Uterus (tissue), 4 donors: ENCODE measurements around the gene FBLIM1. TPM values are rescaled to one million over a fixed set of nuclear protein-coding genes. Genes with fewer than 3 reads are reported as not detected.

Source experiments
- DNase-seq, 2 donors: peaks; one replicate each; pipeline ENCODE4 v3.0.0-alpha.2; 2019 to 2020
- H3K27ac ChIP-seq, 2 donors: fragments of 200-600 bp; sonication (generic); 1 replicate in 1 of 2; 2 replicates in 1 of 2; pipeline ENCODE4 v1.5.1; 2016 to 2018
- H3K27me3 ChIP-seq, 2 donors: fragments of 200-600 bp; sonication (generic); one replicate each; pipeline ENCODE4 v1.5.1; 2018 to 2019; ENCODE audit warnings: control low read depth in 1 of 2
- H3K36me3 ChIP-seq, 2 donors: fragments of 200-600 bp; sonication (generic); one replicate each; pipeline ENCODE4 v1.5.1; 2019; ENCODE audit warnings: control low read depth in 1 of 2
- H3K4me1 ChIP-seq, 2 donors: fragments of 200-600 bp; sonication (generic); one replicate each; pipeline ENCODE4 v1.5.1; 2018 to 2019; ENCODE audit warnings: control low read depth in 1 of 2
- H3K4me3 ChIP-seq, 2 donors: fragments of 200-600 bp; sonication (generic); 1 replicate in 1 of 2; 2 replicates in 1 of 2; pipeline ENCODE4 v1.5.1; 2018 to 2019; ENCODE audit warnings: mild to moderate bottlenecking in 1 of 2
- H3K9me3 ChIP-seq, 2 donors: fragments of 200-600 bp; sonication (generic); one replicate each; pipeline ENCODE4 v1.5.1; 2019; ENCODE audit warnings: control low read depth in 1 of 2
- POLR2A ChIP-seq, 2 donors: fragments of 450-650 bp; IDR thresholded peaks; one replicate each; pipeline ENCODE4 v1.6.1; 2016; ENCODE audit warnings: antibody characterized with exemption in 2 of 2, mild to moderate bottlenecking in 1 of 2, moderate library complexity in 1 of 2
- intact Hi-C: fragments of 100-400 bp; cut with DNase I; formaldehyde crosslinking; loops from one replicate; pipeline ENCODE4 v1.15.1; 2023; ENCODE audit warnings: low total_unique reads
- total RNA-seq, 4 donors: library from RNA; depleted of rRNA in 3 of 4; stranded (reverse); fragments of >200 nt in 3 of 4; gene quantifications; one replicate each; pipeline versions ENCODE4 v1.1.0 to v1.2.4, GENCODE V29; 2014 to 2023
- TF ChIP-seq, protein P1 (sequence below), 4 experiments: fragments of 200-600 bp in 2 of 4; fragments of 450-650 bp in 2 of 4; sonication (generic) in 2 of 4; IDR thresholded peaks; one replicate each; pipeline ENCODE4 v1.5.1; 2016 to 2019; ENCODE audit warnings: antibody characterized with exemption in 4 of 4, mild to moderate bottlenecking in 2 of 4, moderate library complexity in 1 of 4
- donor health status: DM: yes; HTN: yes; CAD: no.

FBLIM1 gene
- total RNA-seq, 4 donors from 2014 or later, result 12.9 to 96.9 (median 74.3) TPM

DNA sequence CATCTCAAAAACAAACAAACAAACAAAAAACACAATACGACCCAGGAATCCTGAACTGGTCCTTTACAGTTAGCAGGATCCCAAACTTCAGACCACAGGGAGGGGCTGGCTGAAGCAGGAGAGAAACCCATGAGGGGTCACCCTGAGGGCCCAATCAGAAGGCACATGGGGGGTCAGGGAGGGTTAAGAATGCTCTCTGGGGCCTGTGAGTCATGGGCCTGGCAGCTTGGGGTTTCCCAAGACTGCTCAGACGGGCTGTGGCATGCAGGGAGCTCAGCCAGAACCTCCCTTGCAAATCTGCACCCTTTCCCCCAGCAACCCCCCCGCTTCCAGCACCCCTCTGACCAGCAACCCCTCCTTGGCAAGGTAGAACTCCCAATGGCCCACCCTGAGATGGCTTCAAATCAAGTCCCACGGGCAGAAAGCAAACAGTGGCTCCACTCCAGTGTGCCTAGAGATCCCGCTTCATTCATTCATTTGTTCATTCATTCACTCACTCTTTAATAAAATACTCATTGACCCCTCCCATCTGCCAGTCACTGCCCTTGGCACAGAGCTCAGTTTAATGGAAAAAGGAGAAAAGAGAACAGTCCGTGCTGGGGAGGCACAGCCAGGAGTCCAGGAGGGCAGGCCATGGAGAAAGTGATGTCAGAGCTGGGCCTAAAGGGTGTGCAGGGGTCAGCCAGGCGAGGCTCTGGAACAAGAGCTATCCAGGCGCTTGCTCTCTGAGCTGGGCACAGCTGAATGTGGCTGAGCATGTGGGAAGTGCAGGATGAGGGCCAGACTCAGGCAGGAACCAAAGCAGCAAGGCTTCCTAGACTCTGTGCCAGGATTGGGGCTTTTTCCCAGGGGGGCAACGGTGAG lies 40.6 kb downstream of the FBLIM1 start:
- Histone ChIP-seq H3K4me3 (no peak overlapping the region), H3K27ac (peak overlapping the region; percentile 36 to 71), H3K36me3 (no peaks in the 10 kb centered on the region), H3K27me3 (no peaks in the 10 kb centered on the region), H3K4me1 (peaks cover 3 to 20% of the 10 kb centered on the region in 2 donors), H3K9me3 (no peaks in the 10 kb centered on the region)
- TF ChIP-seq, protein P1, sequence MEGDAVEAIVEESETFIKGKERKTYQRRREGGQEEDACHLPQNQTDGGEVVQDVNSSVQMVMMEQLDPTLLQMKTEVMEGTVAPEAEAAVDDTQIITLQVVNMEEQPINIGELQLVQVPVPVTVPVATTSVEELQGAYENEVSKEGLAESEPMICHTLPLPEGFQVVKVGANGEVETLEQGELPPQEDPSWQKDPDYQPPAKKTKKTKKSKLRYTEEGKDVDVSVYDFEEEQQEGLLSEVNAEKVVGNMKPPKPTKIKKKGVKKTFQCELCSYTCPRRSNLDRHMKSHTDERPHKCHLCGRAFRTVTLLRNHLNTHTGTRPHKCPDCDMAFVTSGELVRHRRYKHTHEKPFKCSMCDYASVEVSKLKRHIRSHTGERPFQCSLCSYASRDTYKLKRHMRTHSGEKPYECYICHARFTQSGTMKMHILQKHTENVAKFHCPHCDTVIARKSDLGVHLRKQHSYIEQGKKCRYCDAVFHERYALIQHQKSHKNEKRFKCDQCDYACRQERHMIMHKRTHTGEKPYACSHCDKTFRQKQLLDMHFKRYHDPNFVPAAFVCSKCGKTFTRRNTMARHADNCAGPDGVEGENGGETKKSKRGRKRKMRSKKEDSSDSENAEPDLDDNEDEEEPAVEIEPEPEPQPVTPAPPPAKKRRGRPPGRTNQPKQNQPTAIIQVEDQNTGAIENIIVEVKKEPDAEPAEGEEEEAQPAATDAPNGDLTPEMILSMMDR (IDR thresholded peaks at IDR 0.05), result no peak
- no peak for TF ChIP-seq POLR2A (IDR thresholded peaks at IDR 0.05)
- intact Hi-C loops, result no loop called here
- DNase-seq, result peak; percentile 68 to 76

DNA sequence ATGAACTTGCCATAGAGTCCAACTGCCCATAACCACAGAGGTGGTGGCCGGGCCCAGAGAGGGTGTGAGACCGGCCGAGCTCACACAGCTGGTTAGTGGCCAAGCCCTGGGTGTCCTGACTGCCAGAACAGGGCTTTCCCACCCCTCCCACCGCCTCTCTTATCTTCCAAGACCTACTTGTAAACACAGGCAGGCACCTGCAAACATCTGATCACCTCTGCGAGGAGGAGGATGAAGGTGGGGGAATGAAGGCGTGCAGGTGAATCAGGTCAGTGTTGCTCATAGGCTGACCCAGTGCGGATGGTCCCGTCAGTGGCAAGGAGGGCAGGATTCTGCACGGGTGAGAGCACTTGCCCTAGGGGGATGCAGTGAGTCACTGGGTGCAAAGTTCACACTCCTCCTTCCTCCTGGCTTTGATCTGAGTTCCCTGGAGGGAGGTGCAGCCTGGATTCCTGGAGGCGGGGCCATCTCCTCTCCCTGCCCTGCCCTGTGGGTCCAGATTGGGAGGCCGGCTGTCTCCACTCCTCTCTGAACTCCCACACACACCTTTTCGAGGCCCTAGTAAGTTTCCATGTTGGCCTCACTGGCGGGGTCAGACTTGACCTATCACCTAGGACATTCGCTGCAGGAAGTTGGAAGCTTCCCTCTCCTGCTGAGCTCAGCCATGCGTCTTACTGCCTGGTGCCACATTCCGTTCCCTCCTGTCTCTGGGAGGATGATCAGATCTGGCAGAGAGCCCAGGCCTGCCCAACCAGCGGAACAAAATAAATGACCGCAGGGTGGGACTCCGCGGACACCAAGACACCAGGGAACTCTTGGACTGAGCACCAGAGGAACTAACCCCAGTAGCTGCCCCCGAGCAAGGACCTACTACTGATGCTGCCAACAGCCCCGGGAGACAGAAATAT lies 41.6 kb downstream of the FBLIM1 start:
- intact Hi-C loops, result no loop called here
- Histone ChIP-seq H3K4me3 (no peak overlapping the region), H3K9me3 (no peaks in the 10 kb centered on the region), H3K4me1 (peaks cover 3 to 20% of the 10 kb centered on the region in 2 donors), H3K27ac (peak overlapping the region; percentile 35 to 71), H3K27me3 (no peaks in the 10 kb centered on the region), H3K36me3 (no peaks in the 10 kb centered on the region)
- DNase-seq, result peak in 1 of 2 donors; percentile 46
- TF ChIP-seq, protein P1 (IDR thresholded peaks at IDR 0.05), result no peak
- TF ChIP-seq POLR2A (IDR thresholded peaks at IDR 0.05), result no peak

DNA sequence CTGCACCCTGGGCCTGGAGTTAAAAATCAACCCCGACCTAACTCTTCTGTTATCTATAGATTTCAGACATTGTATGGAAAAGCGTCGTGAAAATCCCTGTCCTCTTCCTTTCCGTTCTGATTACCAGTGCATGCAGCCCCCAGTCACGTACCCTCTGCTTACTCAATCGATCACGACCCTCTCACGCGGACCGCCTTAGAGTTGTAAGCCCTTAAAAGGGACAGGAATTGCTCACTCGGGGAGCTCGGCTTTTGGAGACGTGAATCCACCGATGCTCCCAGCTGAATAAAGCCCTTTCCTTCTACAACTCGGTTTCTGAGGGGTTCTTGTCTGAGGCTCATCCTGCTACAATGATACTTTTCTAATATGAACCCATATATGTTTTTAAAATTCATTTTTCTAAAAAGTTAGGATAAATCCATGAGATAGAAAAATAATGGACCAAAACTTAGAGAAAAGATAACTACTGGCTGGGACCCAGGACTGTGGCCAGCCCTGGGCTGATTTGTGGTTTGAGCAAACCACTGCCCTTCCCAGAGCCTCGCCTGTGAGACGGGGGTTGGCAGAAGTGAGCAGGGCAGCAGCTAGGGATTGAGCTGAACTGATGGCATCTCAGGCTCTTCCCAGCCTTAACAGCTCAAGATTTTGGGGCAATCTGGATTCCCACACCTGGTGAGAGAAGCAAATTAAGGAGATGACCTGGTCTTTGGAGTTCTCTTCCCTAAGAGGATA lies 43.8 kb downstream of the FBLIM1 start:
- H3K27me3 ChIP-seq, result no peaks in the 10 kb centered on the region
- no peaks in the 10 kb centered on the region for H3K9me3 ChIP-seq
- H3K4me1 ChIP-seq, result peaks cover 3 to 20% of the 10 kb centered on the region in 2 donors
- no peaks in the 10 kb centered on the region for H3K36me3 ChIP-seq
- DNase-seq, result no peak
- H3K4me3 ChIP-seq, result no peak overlapping the region
- TF ChIP-seq, protein P1 (IDR thresholded peaks at IDR 0.05), result no peak
- no peak for TF ChIP-seq POLR2A (IDR thresholded peaks at IDR 0.05)
- no peak overlapping the region for H3K27ac ChIP-seq
- intact Hi-C loops, result no loop called here

DNA sequence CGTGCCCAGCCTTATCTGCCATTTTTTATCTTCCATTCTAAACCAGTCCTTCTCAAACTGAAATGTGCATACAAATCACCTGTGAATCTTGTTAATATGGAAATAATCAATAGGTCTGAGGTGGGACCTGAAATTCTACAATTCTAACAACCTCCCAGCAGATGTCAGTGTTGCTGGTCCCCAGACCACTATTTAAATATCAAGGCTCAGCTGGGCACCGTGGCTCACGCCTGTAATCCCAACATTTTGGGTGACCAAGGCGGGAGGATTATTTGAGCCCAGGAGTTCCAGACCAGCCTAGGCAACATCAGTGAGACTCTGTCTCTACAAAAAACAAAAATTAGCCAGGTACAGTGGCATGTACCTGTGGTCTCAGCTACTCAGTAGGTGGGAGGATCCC lies 44.8 kb downstream of the FBLIM1 start:
- Histone ChIP-seq H3K27ac (no peak overlapping the region), H3K4me3 (no peak overlapping the region), H3K27me3 (no peaks in the 10 kb centered on the region), H3K36me3 (no peaks in the 10 kb centered on the region), H3K4me1 (peaks cover 3 to 20% of the 10 kb centered on the region in 2 donors), H3K9me3 (no peaks in the 10 kb centered on the region)
- intact Hi-C loops, result no loop called here
- DNase-seq, result no peak
- TF ChIP-seq, protein P1 (IDR thresholded peaks at IDR 0.05), result peak in 2 of 4 experiments; percentile 32 to 38
- TF ChIP-seq POLR2A (IDR thresholded peaks at IDR 0.05), result no peak
